AG04450 (cell line): ENCODE results near the gene PPIC. TPM values are rescaled to one million over a fixed set of nuclear protein-coding genes. Genes with fewer than 3 reads are reported as not detected.
A peak's percentile ranks its signal among the peaks of the same experiment; 100 is the strongest.

Experiments
- CTCF ChIA-PET: fragments of 300-600, 350-600 bp; formaldehyde crosslinking; extraction: SDS; loops from one replicate; lab custom pipeline; 2022; ENCODE audit warnings: antibody characterized with exemption, inconsistent platforms; lab: Charles Lee
- POLR2A ChIA-PET: fragments of 350-600 bp; formaldehyde crosslinking; extraction: SDS; loops from one replicate; lab custom pipeline; 2021; ENCODE audit warnings: antibody characterized with exemption, inconsistent platforms; lab: Yijun Ruan, JAX
- DNase-seq: peaks from one replicate; pipeline ENCODE4 v3.0.0-alpha.2; 2011; ENCODE audit warnings: low read depth, low spot score
- H3K27ac ChIP-seq: one replicate; pipeline ENCODE4 v1.5.1; 2012; ENCODE audit warnings: low read depth, low read length, control low read depth
- H3K27me3 ChIP-seq: one replicate; pipeline ENCODE4 v1.6.0; 2012; ENCODE audit warnings: low read length; ENCODE audit not compliant: control insufficient read depth, insufficient read depth
- H3K4me3 ChIP-seq: 2 replicates; pipeline ENCODE4 v1.5.1; 2011; ENCODE audit warnings: mild to moderate bottlenecking, low read depth, low read length, control low read depth
- H3K9me3 ChIP-seq: 2 replicates; pipeline ENCODE4 v1.5.1; 2012; ENCODE audit warnings: low read length; ENCODE audit not compliant: control insufficient read depth, insufficient read depth
- polyA minus RNA-seq: library from RNA; depleted of rRNA, polyadenylated mRNA; stranded (reverse); fragments of >200 nt; gene quantifications from 2 replicates; pipeline ENCODE4 v1.2.3, GENCODE V29; 2011; rRNA and poly(A)+ RNA removed
- polyA plus RNA-seq: library from polyadenylated mRNA; depleted of rRNA; stranded (reverse); fragments of >200 nt; gene quantifications from 2 replicates; pipeline ENCODE4 v1.2.3, GENCODE V29; 2011; rRNA removed
- TF ChIP-seq, protein P1 (sequence below): IDR thresholded peaks from 2 replicates; pipeline ENCODE4 v1.5.1; 2011; ENCODE audit warnings: low read depth, low read length, control low read depth, inconsistent platforms

Gene PPIC
- 52.0 and 56.0 TPM in 2 replicates for polyA plus RNA-seq
- polyA minus RNA-seq, result 38.4 and 45.8 TPM in 2 replicates

GRCh38 chr5:123036391-123037103 is at the start of gene PPIC:
TSS of gene PPIC (minus strand) at chr5:123036725. CDS start at chr5:123036625, 100 bp downstream.
- CTCF ChIA-PET, result interaction anchor here (1.9 kb wide), 1 partner anchor 332 kb away, joined by 5 read pairs; no protein-coding TSS in a partner anchor
- POLR2A ChIA-PET, result interaction anchor here (0.6 kb wide), 1 partner anchor 190 kb away, joined by 6 read pairs; no protein-coding TSS in a partner anchor

GRCh38 chr5:123085638-123086286 is 49.2 kb upstream of the PPIC start:
- DNase-seq, result no peak
- ChIA-PET CTCF (interaction anchor here (1.2 kb wide), 1 partner anchor 381 kb away, joined by 5 read pairs; no protein-coding TSS in a partner anchor), POLR2A (no interaction called here)
- Histone ChIP-seq H3K9me3 (peaks cover 15% of the 10 kb centered on the region), H3K27ac (no peak overlapping the region), H3K27me3 (peaks cover 30% of the 10 kb centered on the region), H3K4me3 (no peak overlapping the region)
- TF ChIP-seq, protein P1, sequence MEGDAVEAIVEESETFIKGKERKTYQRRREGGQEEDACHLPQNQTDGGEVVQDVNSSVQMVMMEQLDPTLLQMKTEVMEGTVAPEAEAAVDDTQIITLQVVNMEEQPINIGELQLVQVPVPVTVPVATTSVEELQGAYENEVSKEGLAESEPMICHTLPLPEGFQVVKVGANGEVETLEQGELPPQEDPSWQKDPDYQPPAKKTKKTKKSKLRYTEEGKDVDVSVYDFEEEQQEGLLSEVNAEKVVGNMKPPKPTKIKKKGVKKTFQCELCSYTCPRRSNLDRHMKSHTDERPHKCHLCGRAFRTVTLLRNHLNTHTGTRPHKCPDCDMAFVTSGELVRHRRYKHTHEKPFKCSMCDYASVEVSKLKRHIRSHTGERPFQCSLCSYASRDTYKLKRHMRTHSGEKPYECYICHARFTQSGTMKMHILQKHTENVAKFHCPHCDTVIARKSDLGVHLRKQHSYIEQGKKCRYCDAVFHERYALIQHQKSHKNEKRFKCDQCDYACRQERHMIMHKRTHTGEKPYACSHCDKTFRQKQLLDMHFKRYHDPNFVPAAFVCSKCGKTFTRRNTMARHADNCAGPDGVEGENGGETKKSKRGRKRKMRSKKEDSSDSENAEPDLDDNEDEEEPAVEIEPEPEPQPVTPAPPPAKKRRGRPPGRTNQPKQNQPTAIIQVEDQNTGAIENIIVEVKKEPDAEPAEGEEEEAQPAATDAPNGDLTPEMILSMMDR, result no peak

More at GRCh38 chr5:123036391-123037103, at the start of gene PPIC:
- TF ChIP-seq, protein P1, result no peak
- no peak for DNase-seq
- Histone ChIP-seq H3K4me3 (peak within 1 kb of the TSS; percentile 83), H3K27me3 (no peaks in the 10 kb centered on the region), H3K27ac (peak within 1 kb of the TSS; percentile 48), H3K9me3 (no peaks in the 10 kb centered on the region; the same call in 1 of the 2 replicates)

DNA sequence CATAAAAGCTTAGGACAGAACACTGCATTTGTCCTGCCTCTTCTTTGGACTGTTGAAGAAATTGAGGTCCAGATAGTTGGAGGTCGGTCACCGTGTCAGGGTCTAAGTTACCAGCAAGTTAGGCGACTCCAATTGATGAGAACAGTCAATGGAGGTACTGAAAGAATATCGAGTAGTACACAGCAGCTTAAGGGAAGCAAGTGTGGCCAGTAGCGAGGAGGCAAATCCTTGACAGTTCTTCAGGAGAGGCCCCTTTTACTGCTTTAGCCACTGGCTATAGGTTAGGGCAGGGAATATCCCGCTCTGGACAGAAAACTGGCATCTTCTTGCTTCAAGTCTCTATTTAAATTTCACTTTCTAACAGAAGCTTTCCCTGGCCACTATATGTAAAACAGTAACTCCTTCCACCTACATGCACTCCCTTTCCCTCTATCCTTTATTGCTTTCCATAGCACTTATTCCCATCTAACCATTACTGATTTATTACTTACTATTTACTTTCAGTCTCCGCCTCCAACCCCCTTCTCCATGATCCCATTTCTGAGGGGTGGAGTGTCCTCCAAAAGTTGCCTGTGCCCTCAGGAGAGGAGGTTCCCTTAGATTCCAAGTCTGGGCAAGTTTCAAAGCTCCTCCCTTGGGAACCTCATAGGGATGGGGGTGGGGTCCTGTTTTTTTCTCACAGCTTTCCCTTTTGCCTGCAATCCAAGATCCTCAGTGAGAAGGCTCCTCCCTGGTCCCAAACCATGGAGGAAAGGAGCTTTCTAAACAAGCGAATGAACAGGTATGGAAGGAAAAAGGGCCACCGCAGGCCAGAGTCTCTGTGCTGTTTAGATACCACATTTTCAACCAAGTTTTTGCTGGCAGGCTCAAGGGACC is 48.4 kb upstream of the PPIC start:
- TF ChIP-seq, protein P1, result no peak
- POLR2A ChIA-PET, result no interaction called here
- no peak overlapping the region for H3K4me3 ChIP-seq
- H3K9me3 ChIP-seq, result peaks cover 15% of the 10 kb centered on the region
- CTCF ChIA-PET, result interaction anchor here (1.2 kb wide), 1 partner anchor 381 kb away, joined by 5 read pairs; no protein-coding TSS in a partner anchor
- no peak overlapping the region for H3K27ac ChIP-seq
- no peak for DNase-seq
- H3K27me3 ChIP-seq, result peaks cover 32% of the 10 kb centered on the region

DNA sequence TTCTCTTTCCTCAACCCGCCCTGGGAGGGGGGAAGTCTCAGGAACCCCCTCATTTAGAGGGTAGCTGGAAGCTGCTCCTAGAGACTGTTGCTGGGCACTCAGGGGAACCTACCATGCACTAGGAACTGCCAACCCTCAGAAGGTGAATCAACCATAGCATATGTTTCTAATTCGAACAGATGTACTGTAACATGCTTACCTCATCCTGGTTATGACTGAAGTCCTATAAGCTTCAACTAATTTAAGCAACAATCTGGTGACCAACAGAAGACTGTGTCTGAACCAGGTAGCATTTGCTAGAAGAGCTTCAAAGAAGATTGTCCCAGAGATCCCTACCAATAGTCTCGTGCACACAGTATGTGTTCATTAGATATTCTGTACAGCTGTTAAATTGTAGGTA is 46.8 kb upstream of the PPIC start:
- TF ChIP-seq, protein P1, result no peak
- no peak for DNase-seq
- Histone ChIP-seq H3K4me3 (no peak overlapping the region), H3K27ac (no peak overlapping the region), H3K9me3 (peaks cover 15% of the 10 kb centered on the region), H3K27me3 (peaks cover 29% of the 10 kb centered on the region)
- ChIA-PET CTCF (interaction anchor here (0.6 kb wide), 1 partner anchor 576 kb away, joined by 3 read pairs; no protein-coding TSS in a partner anchor), POLR2A (no interaction called here)
